ENCODE data around the gene PRKCZ. TPM values are rescaled to one million over a fixed set of nuclear protein-coding genes. Genes with fewer than 3 reads are reported as not detected.

PRKCZ gene
- total RNA-seq, 4 donors from 2014 or later: 0.29 to 8.8 (median 3.9) TPM

GRCh38 chr1:2130156-2130555, 79.9 kb downstream of the PRKCZ start:
- no peak for TF ChIP-seq POLR2A (IDR thresholded peaks at IDR 0.05)
- TF ChIP-seq, protein P1, sequence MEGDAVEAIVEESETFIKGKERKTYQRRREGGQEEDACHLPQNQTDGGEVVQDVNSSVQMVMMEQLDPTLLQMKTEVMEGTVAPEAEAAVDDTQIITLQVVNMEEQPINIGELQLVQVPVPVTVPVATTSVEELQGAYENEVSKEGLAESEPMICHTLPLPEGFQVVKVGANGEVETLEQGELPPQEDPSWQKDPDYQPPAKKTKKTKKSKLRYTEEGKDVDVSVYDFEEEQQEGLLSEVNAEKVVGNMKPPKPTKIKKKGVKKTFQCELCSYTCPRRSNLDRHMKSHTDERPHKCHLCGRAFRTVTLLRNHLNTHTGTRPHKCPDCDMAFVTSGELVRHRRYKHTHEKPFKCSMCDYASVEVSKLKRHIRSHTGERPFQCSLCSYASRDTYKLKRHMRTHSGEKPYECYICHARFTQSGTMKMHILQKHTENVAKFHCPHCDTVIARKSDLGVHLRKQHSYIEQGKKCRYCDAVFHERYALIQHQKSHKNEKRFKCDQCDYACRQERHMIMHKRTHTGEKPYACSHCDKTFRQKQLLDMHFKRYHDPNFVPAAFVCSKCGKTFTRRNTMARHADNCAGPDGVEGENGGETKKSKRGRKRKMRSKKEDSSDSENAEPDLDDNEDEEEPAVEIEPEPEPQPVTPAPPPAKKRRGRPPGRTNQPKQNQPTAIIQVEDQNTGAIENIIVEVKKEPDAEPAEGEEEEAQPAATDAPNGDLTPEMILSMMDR (IDR thresholded peaks at IDR 0.05): no peak
- Histone ChIP-seq H3K4me3 (no peak overlapping the region), H3K4me1 (no peaks in the 10 kb centered on the region), H3K27ac (no peak overlapping the region), H3K9me3 (no peaks in the 10 kb centered on the region), H3K27me3 (no peaks in the 10 kb centered on the region), H3K36me3 (no peaks in the 10 kb centered on the region)
- intact Hi-C loops (cut with DNase I; ENCODE audit: low total_unique reads): no loop called here
- no peak for DNase-seq

GRCh38 chr1:2130871-2131289, 80.7 kb downstream of the PRKCZ start:
- H3K4me1 ChIP-seq: no peaks in the 10 kb centered on the region
- no peaks in the 10 kb centered on the region for H3K27me3 ChIP-seq
- no peaks in the 10 kb centered on the region for H3K36me3 ChIP-seq
- H3K4me3 ChIP-seq: no peak overlapping the region
- no peak overlapping the region for H3K27ac ChIP-seq
- DNase-seq: no peak
- TF ChIP-seq, protein P1 (IDR thresholded peaks at IDR 0.05): no peak
- no peak for TF ChIP-seq POLR2A (IDR thresholded peaks at IDR 0.05)
- H3K9me3 ChIP-seq: no peaks in the 10 kb centered on the region
- intact Hi-C loops (cut with DNase I; ENCODE audit: low total_unique reads): no loop called here

- Histone ChIP-seq H3K4me1 (no peaks in the 10 kb centered on the region), H3K27me3 (no peaks in the 10 kb centered on the region), H3K36me3 (no peaks in the 10 kb centered on the region), H3K4me3 (peak overlapping the region; percentile 38 to 50), H3K9me3 (no peaks in the 10 kb centered on the region), H3K27ac (peak overlapping the region; percentile 87 to 90)
- intact Hi-C loops (cut with DNase I; ENCODE audit: low total_unique reads): no loop called here
- peak; percentile 55 to 58 for DNase-seq
- no peak for TF ChIP-seq POLR2A (IDR thresholded peaks at IDR 0.05)
- TF ChIP-seq, protein P1 (IDR thresholded peaks at IDR 0.05): peak; percentile 34 to 66 (median 58)
These were observed 82.2 kb downstream of the PRKCZ start for GRCh38 chr1:2132222-2133038.

GRCh38 chr1:2133039-2133878, 83.0 kb downstream of the PRKCZ start:
- no peaks in the 10 kb centered on the region for H3K36me3 ChIP-seq
- H3K27ac ChIP-seq: peak overlapping the region; percentile 87 to 90
- intact Hi-C loops (cut with DNase I; ENCODE audit: low total_unique reads): no loop called here
- peak; percentile 97 to 99 for DNase-seq
- H3K4me1 ChIP-seq: no peaks in the 10 kb centered on the region
- H3K27me3 ChIP-seq: no peaks in the 10 kb centered on the region
- H3K4me3 ChIP-seq: peak overlapping the region; percentile 38 to 50
- H3K9me3 ChIP-seq: no peaks in the 10 kb centered on the region
- peak; percentile 65 to 69 for TF ChIP-seq POLR2A (IDR thresholded peaks at IDR 0.05)
- TF ChIP-seq, protein P1 (IDR thresholded peaks at IDR 0.05): peak in 1 of 4 experiments; percentile 25

- DNase-seq: no peak
- Histone ChIP-seq H3K36me3 (no peaks in the 10 kb centered on the region), H3K9me3 (no peaks in the 10 kb centered on the region), H3K4me1 (no peaks in the 10 kb centered on the region), H3K27ac (peak overlapping the region; percentile 87 to 90), H3K27me3 (no peaks in the 10 kb centered on the region), H3K4me3 (peak overlapping the region; percentile 38 to 50)
- intact Hi-C loops (cut with DNase I; ENCODE audit: low total_unique reads): no loop called here
- TF ChIP-seq POLR2A (IDR thresholded peaks at IDR 0.05): no peak
- TF ChIP-seq, protein P1 (IDR thresholded peaks at IDR 0.05): no peak
These were observed 83.6 kb downstream of the PRKCZ start for GRCh38 chr1:2133879-2134215.

All from uterus (tissue), 4 donors.